Measurements from ENCODE around the gene FHOD1. TPM values are rescaled to one million over a fixed set of nuclear protein-coding genes. Genes with fewer than 3 reads are reported as not detected.

FHOD1 gene
- total RNA-seq, 4 donors from 2014 or later, result 17.9 to 26.4 (median 24.3) TPM

DNA sequence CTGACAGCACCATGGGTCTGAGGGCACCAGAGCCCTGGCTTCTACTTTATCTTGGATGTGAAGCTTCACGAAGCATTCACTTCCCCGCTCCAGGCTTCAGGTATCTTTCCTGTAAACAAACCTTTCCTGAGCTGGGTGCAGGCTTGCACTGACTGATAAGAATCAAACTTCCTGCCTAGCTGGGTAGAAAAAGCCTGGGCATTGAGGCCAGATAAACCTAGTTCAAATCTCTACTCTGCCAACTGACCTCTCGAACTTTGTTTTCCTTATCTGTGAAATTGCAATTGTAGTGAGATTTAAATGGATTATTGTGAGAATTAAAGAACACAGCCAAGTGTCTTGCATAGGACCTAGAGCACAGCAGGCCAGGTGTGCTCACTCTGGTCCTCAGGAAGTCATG is 23.3 kb downstream of the FHOD1 start:
- peaks cover 14% of the 10 kb centered on the region in 2 donors for H3K4me1 ChIP-seq
- DNase-seq, result no peak
- intact Hi-C loops (cut with DNase I), result no loop called here
- H3K27ac ChIP-seq, result no peak overlapping the region
- H3K4me3 ChIP-seq (replicated peaks in 1 of 3), result no peak overlapping the region
- WGBS, 2 donors, result 47 to 52% methylated on average over 3 of the region's 3 CpGs
- H3K27me3 ChIP-seq, result no peaks in the 10 kb centered on the region
- peaks cover 8 to 10% of the 10 kb centered on the region in 2 donors for H3K36me3 ChIP-seq
- TF ChIP-seq, protein P1, sequence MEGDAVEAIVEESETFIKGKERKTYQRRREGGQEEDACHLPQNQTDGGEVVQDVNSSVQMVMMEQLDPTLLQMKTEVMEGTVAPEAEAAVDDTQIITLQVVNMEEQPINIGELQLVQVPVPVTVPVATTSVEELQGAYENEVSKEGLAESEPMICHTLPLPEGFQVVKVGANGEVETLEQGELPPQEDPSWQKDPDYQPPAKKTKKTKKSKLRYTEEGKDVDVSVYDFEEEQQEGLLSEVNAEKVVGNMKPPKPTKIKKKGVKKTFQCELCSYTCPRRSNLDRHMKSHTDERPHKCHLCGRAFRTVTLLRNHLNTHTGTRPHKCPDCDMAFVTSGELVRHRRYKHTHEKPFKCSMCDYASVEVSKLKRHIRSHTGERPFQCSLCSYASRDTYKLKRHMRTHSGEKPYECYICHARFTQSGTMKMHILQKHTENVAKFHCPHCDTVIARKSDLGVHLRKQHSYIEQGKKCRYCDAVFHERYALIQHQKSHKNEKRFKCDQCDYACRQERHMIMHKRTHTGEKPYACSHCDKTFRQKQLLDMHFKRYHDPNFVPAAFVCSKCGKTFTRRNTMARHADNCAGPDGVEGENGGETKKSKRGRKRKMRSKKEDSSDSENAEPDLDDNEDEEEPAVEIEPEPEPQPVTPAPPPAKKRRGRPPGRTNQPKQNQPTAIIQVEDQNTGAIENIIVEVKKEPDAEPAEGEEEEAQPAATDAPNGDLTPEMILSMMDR (IDR thresholded peaks at IDR 0.05), result no peak
- H3K9me3 ChIP-seq, result no peaks in the 10 kb centered on the region

DNA sequence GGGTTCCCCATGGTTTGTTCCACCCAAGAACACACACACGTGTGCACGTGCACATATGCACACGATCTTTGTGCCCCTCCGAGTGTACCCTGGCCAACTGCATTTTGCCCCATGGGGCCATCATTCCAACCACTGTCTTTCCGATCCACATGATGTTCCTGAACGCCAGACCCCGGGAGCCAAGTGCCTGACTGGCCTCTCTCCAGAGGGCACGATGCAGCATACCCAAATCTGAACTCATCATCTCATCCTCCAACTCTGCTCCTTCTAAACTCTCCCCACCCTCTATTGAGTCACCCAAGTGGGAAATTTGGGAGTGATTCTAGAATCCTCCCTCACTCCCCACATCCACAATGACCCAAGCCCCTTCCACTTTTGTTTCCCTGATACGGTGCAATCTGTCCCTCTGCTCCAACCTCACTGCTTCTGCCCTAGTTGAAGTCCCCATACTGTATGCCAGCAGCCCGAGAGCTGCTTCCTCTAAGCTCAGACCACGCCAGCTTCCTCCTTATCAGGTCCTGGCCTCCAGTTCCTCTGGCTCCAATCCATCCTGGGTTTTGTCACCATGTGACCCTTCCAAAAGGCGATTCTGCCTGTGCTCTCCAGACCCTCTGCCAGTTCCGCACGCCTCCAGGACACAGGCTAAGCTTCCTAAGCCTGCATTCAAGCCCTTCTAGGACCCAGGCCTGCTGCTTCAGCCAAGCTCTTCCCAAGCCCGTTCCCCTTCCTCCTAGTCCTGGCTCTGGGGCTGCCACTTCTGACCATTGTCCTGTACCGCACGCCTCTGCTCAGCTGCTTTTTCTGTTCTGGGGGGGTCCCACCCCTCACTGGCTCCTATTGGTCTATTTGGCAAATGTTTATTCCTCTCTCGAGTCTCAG is 30.4 kb downstream of the FHOD1 start:
- H3K27ac ChIP-seq, result peak overlapping the region in 2 of 3 donors; percentile 43 to 51
- no peaks in the 10 kb centered on the region for H3K9me3 ChIP-seq
- WGBS, 2 donors, result 70 to 73% methylated on average over 18 of the region's 18 CpGs
- H3K27me3 ChIP-seq, result no peaks in the 10 kb centered on the region
- no peak overlapping the region for H3K4me3 ChIP-seq (replicated peaks in 1 of 3)
- TF ChIP-seq, protein P1 (IDR thresholded peaks at IDR 0.05), result no peak
- TF ChIP-seq POLR2A (IDR thresholded peaks at IDR 0.05), result no peak
- H3K36me3 ChIP-seq, result no peaks in the 10 kb centered on the region
- no peak for DNase-seq
- H3K4me1 ChIP-seq, result no peaks in the 10 kb centered on the region
- intact Hi-C loops (cut with DNase I), result no loop called here

DNA sequence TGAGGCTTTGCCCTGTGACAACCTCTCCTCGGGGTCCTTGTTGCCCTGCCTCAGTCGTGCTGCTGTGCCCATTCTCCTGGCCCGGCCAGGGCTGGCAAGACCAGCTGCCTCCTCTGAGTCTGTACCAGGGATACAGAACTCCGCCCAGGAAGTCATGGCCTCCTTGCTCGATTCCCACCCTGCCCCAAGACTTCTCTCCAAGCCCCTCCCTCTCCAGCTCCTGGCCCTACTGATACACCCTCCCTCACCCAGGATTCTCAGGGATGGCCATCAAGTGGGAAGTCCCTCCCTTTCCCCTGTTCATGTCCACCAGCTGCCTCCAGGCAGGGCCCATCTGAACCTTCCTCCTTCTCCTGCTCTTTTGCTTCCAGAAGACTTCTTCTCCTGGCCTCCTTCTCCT is 31.6 kb downstream of the FHOD1 start:
- Histone ChIP-seq H3K36me3 (no peaks in the 10 kb centered on the region), H3K27ac (no peak overlapping the region), H3K4me1 (no peaks in the 10 kb centered on the region), H3K9me3 (no peaks in the 10 kb centered on the region), H3K27me3 (no peaks in the 10 kb centered on the region), H3K4me3 (replicated peaks in 1 of 3) (no peak overlapping the region)
- DNase-seq, result no peak
- TF ChIP-seq, protein P1 (IDR thresholded peaks at IDR 0.05), result no peak
- TF ChIP-seq POLR2A (IDR thresholded peaks at IDR 0.05), result no peak
- intact Hi-C loops (cut with DNase I), result no loop called here
- WGBS, 2 donors, result 63 to 69% methylated on average over 5 of the region's 5 CpGs

DNA sequence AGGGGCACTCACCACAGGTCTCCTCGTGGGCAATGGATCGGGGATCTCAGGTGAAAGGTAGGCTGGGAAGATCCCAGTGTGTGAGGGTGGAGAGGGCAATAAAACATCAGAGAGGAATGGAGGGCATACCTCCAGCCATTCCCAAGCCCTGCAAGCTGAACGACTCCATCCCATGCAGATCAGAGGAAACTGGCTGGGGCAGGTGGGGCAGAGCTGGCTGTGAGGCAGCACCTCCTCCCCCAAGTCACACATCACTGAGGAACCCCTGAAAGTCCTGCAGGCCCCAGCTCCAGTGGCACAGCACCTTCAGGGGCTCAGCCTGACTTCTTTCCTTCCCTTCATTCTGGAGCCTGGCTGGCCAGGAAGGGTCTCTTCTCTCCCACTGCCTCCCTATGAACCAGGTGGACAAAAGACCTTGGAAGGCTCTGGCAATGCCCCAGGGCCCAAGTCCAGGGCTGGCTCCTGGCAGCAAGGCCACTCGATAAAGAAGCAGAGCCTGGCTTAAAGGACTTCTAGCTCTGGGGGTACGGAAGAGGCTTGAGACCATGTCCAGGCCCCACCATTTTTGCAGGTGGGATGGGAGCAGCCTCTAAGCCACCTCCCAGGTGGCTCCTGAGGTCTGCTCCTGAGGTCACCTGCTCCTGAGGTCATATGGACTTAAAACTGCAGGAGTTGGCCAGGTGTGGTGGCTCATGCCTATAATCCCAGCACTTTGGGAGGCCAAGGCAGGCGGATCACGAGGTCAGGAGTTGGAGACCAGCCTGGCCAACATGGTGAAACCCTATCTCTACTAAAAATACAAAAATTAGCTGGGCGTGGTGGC is 33.9 kb downstream of the FHOD1 start:
- Histone ChIP-seq H3K4me1 (no peaks in the 10 kb centered on the region), H3K4me3 (replicated peaks in 1 of 3) (no peak overlapping the region), H3K27ac (no peak overlapping the region), H3K9me3 (no peaks in the 10 kb centered on the region), H3K27me3 (no peaks in the 10 kb centered on the region), H3K36me3 (no peaks in the 10 kb centered on the region)
- no peak for TF ChIP-seq POLR2A (IDR thresholded peaks at IDR 0.05)
- TF ChIP-seq, protein P1 (IDR thresholded peaks at IDR 0.05), result no peak
- intact Hi-C loops (cut with DNase I), result no loop called here
- 76 to 77% methylated on average over 7 to 8 of the region's 8 CpGs for WGBS, 2 donors
- peak in 1 of 2 donors; percentile 33 for DNase-seq

DNA sequence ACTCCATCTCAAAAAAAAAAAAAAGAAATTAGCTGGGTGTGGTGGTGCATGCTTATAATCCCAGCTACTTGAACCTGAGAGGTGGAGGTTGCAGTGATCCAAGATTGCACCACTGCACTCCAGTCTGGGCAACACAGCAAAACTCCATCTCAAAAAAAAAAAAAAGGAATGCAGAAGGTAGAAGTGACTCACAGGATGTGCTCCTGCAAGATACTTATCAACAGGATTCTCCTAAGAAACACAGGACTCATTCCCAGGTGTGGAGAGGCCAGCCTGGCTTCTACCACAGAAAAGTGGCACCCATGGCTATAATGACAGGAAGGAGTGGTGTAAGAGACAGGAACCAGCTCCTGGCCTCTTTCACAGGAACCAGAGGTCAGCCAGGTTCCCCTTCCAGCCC is 34.5 kb downstream of the FHOD1 start:
- Histone ChIP-seq H3K9me3 (no peaks in the 10 kb centered on the region), H3K4me3 (replicated peaks in 1 of 3) (no peak overlapping the region), H3K27me3 (no peaks in the 10 kb centered on the region), H3K4me1 (no peaks in the 10 kb centered on the region), H3K27ac (no peak overlapping the region), H3K36me3 (no peaks in the 10 kb centered on the region)
- DNase-seq, result no peak
- intact Hi-C loops (cut with DNase I), result no loop called here
- TF ChIP-seq, protein P1 (IDR thresholded peaks at IDR 0.05), result no peak
- TF ChIP-seq POLR2A (IDR thresholded peaks at IDR 0.05), result no peak
